Stimulated activated CD4-positive, alpha-beta T cell treated with anti-CD3 and anti-CD28 coated beads, Interleukin-12 subunit alpha, Interleukin-12 subunit beta, amount 100 ng/mL, for 24 hours (primary cell): ENCODE data around the gene NAGS.
"Not testable (repeated sequence)": the region's sequence is repeated elsewhere in the genome, so short reads cannot be mapped to it uniquely, and the experiment has no call there.

Source experiments
- DNase-seq, 2 experiments: peaks; one replicate each; pipeline ENCODE4 v3.0.0-alpha.2; 2020; ENCODE audit warnings: low read depth in 2 of 2

NAGS gene, protein sequence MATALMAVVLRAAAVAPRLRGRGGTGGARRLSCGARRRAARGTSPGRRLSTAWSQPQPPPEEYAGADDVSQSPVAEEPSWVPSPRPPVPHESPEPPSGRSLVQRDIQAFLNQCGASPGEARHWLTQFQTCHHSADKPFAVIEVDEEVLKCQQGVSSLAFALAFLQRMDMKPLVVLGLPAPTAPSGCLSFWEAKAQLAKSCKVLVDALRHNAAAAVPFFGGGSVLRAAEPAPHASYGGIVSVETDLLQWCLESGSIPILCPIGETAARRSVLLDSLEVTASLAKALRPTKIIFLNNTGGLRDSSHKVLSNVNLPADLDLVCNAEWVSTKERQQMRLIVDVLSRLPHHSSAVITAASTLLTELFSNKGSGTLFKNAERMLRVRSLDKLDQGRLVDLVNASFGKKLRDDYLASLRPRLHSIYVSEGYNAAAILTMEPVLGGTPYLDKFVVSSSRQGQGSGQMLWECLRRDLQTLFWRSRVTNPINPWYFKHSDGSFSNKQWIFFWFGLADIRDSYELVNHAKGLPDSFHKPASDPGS

DNA sequence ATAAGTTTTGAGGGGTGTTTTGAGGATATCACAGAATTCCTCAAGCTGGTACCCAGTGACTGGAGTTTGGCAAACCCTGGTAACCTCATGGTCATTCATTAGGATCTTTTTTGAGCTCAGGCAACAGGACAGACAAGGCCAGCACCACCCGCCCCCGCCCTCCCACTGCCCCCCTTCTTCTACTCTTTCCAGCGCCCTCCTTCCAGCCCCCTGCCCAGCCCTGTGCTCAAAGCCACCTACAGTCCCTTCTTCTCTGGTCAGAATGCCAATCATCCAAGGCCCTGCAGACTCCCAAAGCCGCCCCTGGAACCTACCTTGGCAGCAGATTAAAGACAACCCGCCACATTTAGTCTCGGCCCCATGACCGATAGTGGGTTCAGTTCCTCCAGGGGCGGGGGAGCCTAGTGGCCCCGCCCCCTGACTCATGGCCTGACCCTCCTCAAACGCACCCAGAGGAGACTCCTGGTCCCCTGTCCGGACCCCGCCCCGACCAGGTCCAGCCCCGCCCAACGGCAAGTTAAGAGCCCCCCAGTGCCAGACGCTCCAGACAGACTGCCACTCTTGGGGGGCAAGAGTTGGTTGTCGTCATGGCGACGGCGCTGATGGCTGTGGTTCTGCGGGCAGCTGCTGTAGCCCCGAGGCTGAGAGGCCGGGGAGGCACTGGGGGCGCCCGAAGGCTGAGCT is at the start of gene NAGS:
Gene NAGS, plus strand, starts transcription at position 546 of the 684 bp plus-strand sequence. Its CDS starts 42 bp downstream, at position 588.
- no peak for DNase-seq

- no peak for DNase-seq
Observed at GRCh38 chr17:43956222-43956621, 48.2 kb upstream of the NAGS start.

GRCh38 chr17:43958748-43959352 is 45.6 kb upstream of the NAGS start:
- no peak for DNase-seq

- not testable (repeated sequence) for DNase-seq
Observed at GRCh38 chr17:43961292-43961691, 43.1 kb upstream of the NAGS start.

GRCh38 chr17:43961954-43962353 is 42.5 kb upstream of the NAGS start:
- no peak for DNase-seq

DNA sequence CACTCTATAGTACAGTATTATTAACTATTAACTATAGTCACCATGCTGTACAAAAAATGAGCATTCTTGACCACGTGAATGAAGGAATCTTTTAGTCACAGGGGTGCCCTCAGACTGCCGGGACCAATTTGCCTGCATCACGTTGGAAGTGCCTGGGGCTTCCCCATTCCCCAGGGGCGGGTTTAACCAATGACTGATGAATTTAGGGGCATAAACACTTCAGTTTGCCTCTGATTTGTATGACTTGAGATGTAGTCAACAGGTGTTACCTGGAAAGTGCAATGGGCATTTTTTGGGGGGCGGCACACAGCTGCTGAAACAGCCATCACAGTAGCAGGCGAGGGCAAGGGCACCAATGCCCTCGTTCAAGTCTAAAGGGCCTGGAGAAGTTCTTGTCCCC is 41.9 kb upstream of the NAGS start:
- no peak for DNase-seq

- no peak for DNase-seq
Observed at GRCh38 chr17:43966276-43966675, 38.1 kb upstream of the NAGS start.

- no peak for DNase-seq
Observed at GRCh38 chr17:43967251-43967875, 37.1 kb upstream of the NAGS start.

DNA sequence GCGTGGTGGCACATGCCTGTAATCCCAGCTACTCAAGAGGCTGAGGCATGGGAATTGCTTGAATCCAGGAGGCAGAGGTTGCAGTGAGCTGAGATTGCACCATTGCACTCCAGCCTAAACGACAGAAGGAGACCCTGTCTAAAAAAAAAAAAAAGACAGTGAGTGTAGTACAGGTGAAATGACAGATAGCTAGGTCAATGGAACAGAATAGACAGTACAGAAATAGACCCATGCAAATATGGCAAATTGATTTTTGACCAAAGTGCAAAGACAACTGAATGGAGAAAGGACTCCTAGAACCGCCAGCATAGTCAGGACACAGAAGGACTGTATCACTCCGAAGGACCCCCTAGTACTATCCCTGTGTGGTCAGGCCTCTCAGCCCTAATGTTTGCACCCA is 34.1 kb upstream of the NAGS start:
- no peak for DNase-seq

DNA sequence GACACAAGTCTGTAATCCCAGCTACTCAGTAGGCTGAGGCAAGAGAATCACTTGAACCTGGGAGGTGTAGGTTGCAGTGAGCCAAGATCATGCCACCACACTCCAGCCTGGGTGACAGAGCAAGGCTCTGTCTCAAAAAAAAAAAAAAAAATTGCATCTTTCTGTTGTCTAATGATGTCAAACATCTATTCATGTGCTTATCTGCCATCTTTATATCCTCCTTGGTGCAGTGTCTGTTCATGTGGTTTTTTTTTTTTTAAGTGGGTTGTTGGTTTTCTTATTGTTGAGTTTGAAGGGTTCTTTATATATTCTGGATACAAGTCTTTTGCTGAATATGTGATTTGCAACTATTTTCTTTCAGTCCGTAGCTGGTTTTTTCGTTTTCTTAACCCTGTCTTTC is 33.0 kb upstream of the NAGS start:
- not testable (repeated sequence) for DNase-seq

- DNase-seq, result not testable (repeated sequence)
Observed at GRCh38 chr17:43972444-43973212, 31.8 kb upstream of the NAGS start.

GRCh38 chr17:43974382-43975266 is 29.8 kb upstream of the NAGS start:
- DNase-seq, result no peak

- DNase-seq, result no peak
Observed at GRCh38 chr17:43975898-43976297, 28.5 kb upstream of the NAGS start.

- no peak for DNase-seq
Observed at GRCh38 chr17:43976963-43977837, 27.2 kb upstream of the NAGS start.

GRCh38 chr17:43978078-43978477 is 26.3 kb upstream of the NAGS start:
- no peak for DNase-seq

DNA sequence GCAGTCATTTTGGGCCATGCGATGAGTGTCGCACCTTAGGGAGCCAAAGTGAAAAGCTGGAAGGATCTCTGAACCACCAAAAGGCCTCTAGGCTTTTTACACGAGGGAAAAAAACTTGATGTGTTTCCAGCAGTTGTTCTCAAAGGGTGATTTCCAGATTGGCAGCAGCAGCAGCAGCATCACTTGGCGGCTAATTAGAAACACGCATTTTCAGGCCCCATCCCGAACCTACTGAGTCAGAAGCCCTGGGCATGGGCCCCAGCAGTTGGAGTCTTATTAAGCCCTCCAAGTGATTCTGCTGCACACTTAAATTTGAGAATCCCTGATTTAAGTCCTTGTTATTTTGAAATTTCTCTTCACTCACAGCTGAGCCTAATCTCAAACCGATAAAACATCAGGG is 25.4 kb upstream of the NAGS start:
- DNase-seq, result no peak

DNA sequence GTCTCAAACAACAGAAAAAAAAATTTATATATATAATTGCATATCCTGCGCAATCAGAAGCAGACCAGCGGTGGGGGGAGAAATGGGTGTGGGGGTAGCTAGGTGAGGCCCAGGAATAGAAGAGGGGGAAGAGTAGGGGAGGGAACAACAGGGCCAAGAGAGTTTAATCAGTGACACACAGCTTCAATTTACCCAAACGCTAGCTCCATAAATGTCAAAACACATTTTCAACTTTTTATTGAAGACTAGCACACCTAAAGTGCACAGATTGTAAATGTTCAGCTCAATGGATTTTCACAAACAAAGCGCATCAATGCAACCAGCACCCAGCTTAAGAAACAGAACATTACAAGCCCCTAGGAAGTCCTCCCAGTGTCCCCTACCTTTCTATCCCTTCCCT is 24.8 kb upstream of the NAGS start:
- no peak for DNase-seq

DNA sequence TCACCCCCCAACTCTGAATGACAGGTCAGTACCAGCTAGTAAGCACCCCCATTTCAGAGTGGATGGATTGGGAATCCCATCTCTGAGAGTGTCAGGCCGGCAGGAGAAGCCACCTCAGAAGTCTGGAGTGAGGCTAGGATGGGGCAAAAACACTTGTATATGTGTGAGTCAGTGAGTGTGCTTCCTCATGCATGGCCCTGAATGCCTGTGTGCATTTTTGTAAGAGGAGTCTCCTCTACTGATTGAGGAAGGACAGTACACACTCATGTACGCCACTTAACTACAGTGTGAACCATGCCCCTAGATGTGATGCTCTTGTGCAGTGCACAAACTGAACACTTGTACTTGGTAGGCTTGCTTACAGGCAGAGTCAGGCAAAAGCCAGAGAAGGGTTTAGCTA is 22.3 kb upstream of the NAGS start:
- DNase-seq, result no peak

DNA sequence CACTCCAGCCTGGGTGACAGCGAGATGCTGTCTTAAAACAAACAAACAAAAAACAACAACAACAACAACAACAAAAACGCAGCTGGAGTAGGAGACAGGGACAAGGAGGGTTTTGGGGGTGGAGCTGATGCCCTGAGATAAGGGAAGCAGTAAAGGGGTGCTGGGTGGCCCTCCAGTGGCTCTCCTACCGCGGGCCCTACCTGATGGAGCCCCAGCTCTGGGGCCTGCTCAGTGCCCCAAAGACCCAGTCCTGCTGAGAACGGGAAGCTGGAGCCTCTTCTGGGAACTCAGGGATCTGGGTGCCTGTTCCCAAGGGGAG is 21.3 kb upstream of the NAGS start:
- DNase-seq, result no peak
